ENCODE data around the gene ZNF444. TPM values are rescaled to one million over a fixed set of nuclear protein-coding genes. Genes with fewer than 3 reads are reported as not detected.

The ZNF444 gene
- total and polyA plus RNA-seq, 9 of the 15 experiments (the other 6 are each of a cell fraction or from before 2014, with no cell fraction given) = 0.39 to 40.0 (median 6.9) TPM

DNA sequence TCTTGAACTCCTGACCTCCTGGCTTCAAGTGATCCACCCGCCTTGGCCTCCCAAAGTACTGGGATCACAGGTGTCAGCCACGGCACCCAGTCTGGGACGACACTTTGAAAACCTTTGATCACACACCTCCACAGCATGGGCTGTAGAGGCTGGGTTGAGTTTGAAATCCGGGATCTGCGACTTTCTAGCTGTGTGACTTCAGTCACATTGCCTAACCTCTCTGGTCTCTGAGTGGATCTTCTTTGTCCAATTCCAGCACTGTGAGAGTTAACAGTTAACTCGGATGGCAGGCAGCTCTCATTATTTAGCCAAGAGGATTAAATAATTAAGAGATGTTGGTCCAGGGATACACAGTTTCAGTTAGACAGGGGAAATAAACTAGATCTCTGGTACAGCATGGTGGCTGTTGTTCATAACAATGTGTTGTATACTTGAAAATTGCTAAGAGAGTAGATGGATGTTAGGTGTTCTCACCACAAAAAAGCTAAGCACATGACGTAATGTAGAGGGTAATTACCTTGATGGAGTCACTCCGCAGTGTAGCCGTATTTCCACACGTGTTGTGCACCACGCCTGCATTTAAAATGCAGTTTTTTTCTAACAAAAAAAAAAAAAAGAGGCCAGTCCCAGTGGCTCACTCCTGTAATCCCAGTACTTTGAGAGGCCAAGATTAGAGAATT lies 36.6 kb downstream of the ZNF444 start:
- no TSS peak for BruUV-seq (replicated peaks)
- Histone ChIP-seq H3K4me1 (replicated peaks in 1 of 2; ENCODE audit: control insufficient read depth in 2 of 2, insufficient read depth in 2 of 2, low read length in 2 of 2) (peaks cover 5 to 19% of the 10 kb centered on the region in 2 experiments; a peak in 3 of 5 replicates), H4K20me1 (replicated peaks; ENCODE audit: control insufficient read depth, insufficient read depth, low read length) (no peaks in the 10 kb centered on the region), H3K27ac (ENCODE audit: extremely low read depth, low read depth, low read length) (no peak overlapping the region), H2AFZ (ENCODE audit: low read depth, low read length) (no peak overlapping the region), H3K27me3 (ENCODE audit: control insufficient read depth in 2 of 2, insufficient read depth in 2 of 2, low read length in 2 of 2) (peaks cover 4 to 37% of the 10 kb centered on the region in 2 experiments), H3K4me2 (ENCODE audit: insufficient read depth, low read length) (no peak overlapping the region), H3K36me3 (ENCODE audit: control insufficient read depth, insufficient read depth, low read length) (no peaks in the 10 kb centered on the region), H3K9ac (ENCODE audit: insufficient read depth in 1 of 2, low read depth in 2 of 2, low read length in 2 of 2) (no peak overlapping the region), H3K9me3 (replicated peaks; ENCODE audit: control insufficient read depth, insufficient read depth, low read depth, low read length) (no peaks in the 10 kb centered on the region), H3K4me3 (no peak overlapping the region), H3K9me1 (ENCODE audit: control insufficient read depth, insufficient read depth, low read length) (no peaks in the 10 kb centered on the region), H3K79me2 (ENCODE audit: control insufficient read depth, insufficient read depth, low read length) (no peaks in the 10 kb centered on the region)
- ChIA-PET POLR2A (no interaction called here), CTCF (ENCODE audit: low intra/inter-chr PET ratio) (no interaction called here)
- no peak for ATAC-seq
- in situ Hi-C loops (cut with MboI) = no loop called here
- intact Hi-C loops (cut with micrococcal nuclease) = no loop called here
- no peak for DNase-seq (ENCODE audit: extremely low read depth in 1 of 4, low spot score in 3 of 4)
- 19% methylated on average over 11 of the region's 11 CpGs for WGBS (ENCODE audit: insufficient coverage, low coverage, missing lambda C conversion rate)
- FAIRE-seq = no peak
- TF ChIP-seq, protein P1, sequence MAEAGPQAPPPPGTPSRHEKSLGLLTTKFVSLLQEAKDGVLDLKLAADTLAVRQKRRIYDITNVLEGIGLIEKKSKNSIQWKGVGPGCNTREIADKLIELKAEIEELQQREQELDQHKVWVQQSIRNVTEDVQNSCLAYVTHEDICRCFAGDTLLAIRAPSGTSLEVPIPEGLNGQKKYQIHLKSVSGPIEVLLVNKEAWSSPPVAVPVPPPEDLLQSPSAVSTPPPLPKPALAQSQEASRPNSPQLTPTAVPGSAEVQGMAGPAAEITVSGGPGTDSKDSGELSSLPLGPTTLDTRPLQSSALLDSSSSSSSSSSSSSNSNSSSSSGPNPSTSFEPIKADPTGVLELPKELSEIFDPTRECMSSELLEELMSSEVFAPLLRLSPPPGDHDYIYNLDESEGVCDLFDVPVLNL (CRISPR knock-in tag; IDR thresholded peaks at IDR 0.05; ENCODE audit: low read depth) = no peak
- TF ChIP-seq MYNN (IDR thresholded peaks at IDR 0.05) (no peak), MYNN (CRISPR knock-in tag; IDR thresholded peaks at IDR 0.05) (no peak), CEBPG (CRISPR knock-in tag; IDR thresholded peaks at IDR 0.05) (no peak), CEBPG (tag; conservative IDR thresholded peaks at IDR 0.05 in 1 of 2, IDR thresholded peaks at IDR 0.05 in 1 of 2) (no peak), RAD51 (IDR thresholded peaks at IDR 0.05; ENCODE audit: borderline replicate concordance, low read depth) (no peak), RBM34 (IDR thresholded peaks at IDR 0.05; ENCODE audit: borderline replicate concordance, insufficient read depth, low read length) (no peak), LEF1 (IDR thresholded peaks at IDR 0.05) (no peak), RBBP5 (IDR thresholded peaks at IDR 0.05; ENCODE audit: borderline replicate concordance, insufficient read depth, low read length, poor library complexity, severe bottlenecking) (no peak), PURB (CRISPR knock-in tag; IDR thresholded peaks at IDR 0.05; ENCODE audit: low read depth) (no peak), KHSRP (IDR thresholded peaks at IDR 0.05) (no peak), CREM (IDR thresholded peaks at IDR 0.05; ENCODE audit: low read depth) (no peak)
- TF ChIP-seq, protein P2, sequence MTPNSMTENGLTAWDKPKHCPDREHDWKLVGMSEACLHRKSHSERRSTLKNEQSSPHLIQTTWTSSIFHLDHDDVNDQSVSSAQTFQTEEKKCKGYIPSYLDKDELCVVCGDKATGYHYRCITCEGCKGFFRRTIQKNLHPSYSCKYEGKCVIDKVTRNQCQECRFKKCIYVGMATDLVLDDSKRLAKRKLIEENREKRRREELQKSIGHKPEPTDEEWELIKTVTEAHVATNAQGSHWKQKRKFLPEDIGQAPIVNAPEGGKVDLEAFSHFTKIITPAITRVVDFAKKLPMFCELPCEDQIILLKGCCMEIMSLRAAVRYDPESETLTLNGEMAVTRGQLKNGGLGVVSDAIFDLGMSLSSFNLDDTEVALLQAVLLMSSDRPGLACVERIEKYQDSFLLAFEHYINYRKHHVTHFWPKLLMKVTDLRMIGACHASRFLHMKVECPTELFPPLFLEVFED (CRISPR knock-in tag; conservative IDR thresholded peaks at IDR 0.05) = no peak
- TF ChIP-seq, protein P3, sequence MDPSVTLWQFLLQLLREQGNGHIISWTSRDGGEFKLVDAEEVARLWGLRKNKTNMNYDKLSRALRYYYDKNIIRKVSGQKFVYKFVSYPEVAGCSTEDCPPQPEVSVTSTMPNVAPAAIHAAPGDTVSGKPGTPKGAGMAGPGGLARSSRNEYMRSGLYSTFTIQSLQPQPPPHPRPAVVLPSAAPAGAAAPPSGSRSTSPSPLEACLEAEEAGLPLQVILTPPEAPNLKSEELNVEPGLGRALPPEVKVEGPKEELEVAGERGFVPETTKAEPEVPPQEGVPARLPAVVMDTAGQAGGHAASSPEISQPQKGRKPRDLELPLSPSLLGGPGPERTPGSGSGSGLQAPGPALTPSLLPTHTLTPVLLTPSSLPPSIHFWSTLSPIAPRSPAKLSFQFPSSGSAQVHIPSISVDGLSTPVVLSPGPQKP (CRISPR knock-in tag; IDR thresholded peaks at IDR 0.05) = no peak
- TF ChIP-seq, protein P4, sequence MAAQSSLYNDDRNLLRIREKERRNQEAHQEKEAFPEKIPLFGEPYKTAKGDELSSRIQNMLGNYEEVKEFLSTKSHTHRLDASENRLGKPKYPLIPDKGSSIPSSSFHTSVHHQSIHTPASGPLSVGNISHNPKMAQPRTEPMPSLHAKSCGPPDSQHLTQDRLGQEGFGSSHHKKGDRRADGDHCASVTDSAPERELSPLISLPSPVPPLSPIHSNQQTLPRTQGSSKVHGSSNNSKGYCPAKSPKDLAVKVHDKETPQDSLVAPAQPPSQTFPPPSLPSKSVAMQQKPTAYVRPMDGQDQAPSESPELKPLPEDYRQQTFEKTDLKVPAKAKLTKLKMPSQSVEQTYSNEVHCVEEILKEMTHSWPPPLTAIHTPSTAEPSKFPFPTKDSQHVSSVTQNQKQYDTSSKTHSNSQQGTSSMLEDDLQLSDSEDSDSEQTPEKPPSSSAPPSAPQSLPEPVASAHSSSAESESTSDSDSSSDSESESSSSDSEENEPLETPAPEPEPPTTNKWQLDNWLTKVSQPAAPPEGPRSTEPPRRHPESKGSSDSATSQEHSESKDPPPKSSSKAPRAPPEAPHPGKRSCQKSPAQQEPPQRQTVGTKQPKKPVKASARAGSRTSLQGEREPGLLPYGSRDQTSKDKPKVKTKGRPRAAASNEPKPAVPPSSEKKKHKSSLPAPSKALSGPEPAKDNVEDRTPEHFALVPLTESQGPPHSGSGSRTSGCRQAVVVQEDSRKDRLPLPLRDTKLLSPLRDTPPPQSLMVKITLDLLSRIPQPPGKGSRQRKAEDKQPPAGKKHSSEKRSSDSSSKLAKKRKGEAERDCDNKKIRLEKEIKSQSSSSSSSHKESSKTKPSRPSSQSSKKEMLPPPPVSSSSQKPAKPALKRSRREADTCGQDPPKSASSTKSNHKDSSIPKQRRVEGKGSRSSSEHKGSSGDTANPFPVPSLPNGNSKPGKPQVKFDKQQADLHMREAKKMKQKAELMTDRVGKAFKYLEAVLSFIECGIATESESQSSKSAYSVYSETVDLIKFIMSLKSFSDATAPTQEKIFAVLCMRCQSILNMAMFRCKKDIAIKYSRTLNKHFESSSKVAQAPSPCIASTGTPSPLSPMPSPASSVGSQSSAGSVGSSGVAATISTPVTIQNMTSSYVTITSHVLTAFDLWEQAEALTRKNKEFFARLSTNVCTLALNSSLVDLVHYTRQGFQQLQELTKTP (IDR thresholded peaks at IDR 0.05; ENCODE audit: low read depth in 1 of 2, partially characterized antibody in 2 of 2) = no peak
